NT2/D1 (cell line): ENCODE measurements around the gene HOXD10.

ENCODE experiments used
- SUZ12 ChIP-seq: IDR thresholded peaks from 2 replicates; pipeline ENCODE4 v1.6.1; 2011; ENCODE audit not compliant: insufficient read length, insufficient read depth; ENCODE audit errors: extremely low read depth
- YY1 ChIP-seq: IDR thresholded peaks from 2 replicates; pipeline ENCODE4 v1.6.1; 2011; ENCODE audit not compliant: insufficient read length, insufficient read depth
- ZNF274 ChIP-seq: IDR thresholded peaks from 2 replicates; pipeline ENCODE4 v1.6.1; 2011; ENCODE audit warnings: mild to moderate bottlenecking, low read depth, low read length

GRCh38 chr2:176127774-176128072, 11.1 kb downstream of the HOXD10 start:
- TF ChIP-seq YY1 = no peak
- TF ChIP-seq SUZ12 = no peak
- no peak for TF ChIP-seq ZNF274
